K562 (cell line): Measurements from ENCODE around the gene TMEM86B. TPM values are rescaled to one million over a fixed set of nuclear protein-coding genes. Genes with fewer than 3 reads are reported as not detected.

Experiments
- ATAC-seq: fragments of 200-7000 bp; cut with Tn5 transposase; 3 replicates; pipeline ENCODE4 v1.9.1; 2020; ENCODE audit warnings: moderate library complexity
- BruUV-seq: library from RNA; stranded (reverse); fragments of 400-500 nt; replicated peaks from 2 replicates; lab custom pipeline; 2021; lab: Mats Ljungman, UMichigan
- CTCF ChIA-PET: fragments of 300-600 bp; formaldehyde crosslinking; extraction: SDS; loops from one replicate; lab custom pipeline; 2021; ENCODE audit warnings: low intra/inter-chr PET ratio; lab: Yijun Ruan, JAX
- POLR2A ChIA-PET: fragments of 300-600, 350-650 bp; sonication (Branson Sonifier 250); formaldehyde crosslinking; extraction: SDS; loops from one replicate; lab custom pipeline; 2021; ENCODE audit warnings: antibody characterized with exemption, inconsistent platforms; lab: Yijun Ruan, JAX
- DNase-seq, 4 experiments: peaks; one replicate each; pipeline versions ENCODE4 v3.0.0 to v3.0.0-alpha.2; 2011 to 2018; ENCODE audit warnings: low spot score in 3 of 4, mixed read lengths in 3 of 4; ENCODE audit errors: extremely low read depth in 1 of 4
- FAIRE-seq: peaks from 2 replicates; lab custom pipeline; 2011; peaks lifted over from hg19 to GRCh38; lab: Jason Lieb, UNC
- H2AFZ ChIP-seq: 2 replicates; pipeline ENCODE4 v1.6.0; 2011; ENCODE audit warnings: low read depth, low read length, control low read depth, inconsistent platforms
- H3K27ac ChIP-seq: fragments of 200-600 bp; 3 replicates; pipeline ENCODE4 v1.8.0; 2011; ENCODE audit warnings: low read depth, mild to moderate bottlenecking, control low read depth, inconsistent platforms, low read length, moderate library complexity, mixed read lengths; ENCODE audit errors: extremely low read depth
- H3K27me3 ChIP-seq, 2 experiments: fragments of 300-600 bp in 1 of 2; 2 replicates in 1 of 2; 3 replicates in 1 of 2; pipeline versions ENCODE4 v1.6.0 to v1.8.0; 2011; ENCODE audit warnings: inconsistent platforms in 2 of 2, low read length in 2 of 2, mild to moderate bottlenecking in 1 of 2, mixed read lengths in 1 of 2, moderate library complexity in 1 of 2; ENCODE audit not compliant: control insufficient read depth in 2 of 2, insufficient read depth in 2 of 2
- H3K36me3 ChIP-seq: fragments of 300-600 bp; 3 replicates; pipeline ENCODE4 v1.8.0; 2011; ENCODE audit warnings: mild to moderate bottlenecking, low read length, inconsistent platforms; ENCODE audit not compliant: control insufficient read depth, insufficient read depth
- H3K4me1 ChIP-seq, 2 experiments: fragments of 200-600 bp in 1 of 2; replicated peaks in 1 of 2; 2 replicates in 1 of 2; 3 replicates in 1 of 2; pipeline versions ENCODE4 v1.5.1 to v1.8.0; 2011; ENCODE audit warnings: inconsistent platforms in 2 of 2, low read length in 2 of 2, mild to moderate bottlenecking in 1 of 2, mixed read lengths in 1 of 2, moderate library complexity in 1 of 2; ENCODE audit not compliant: control insufficient read depth in 2 of 2, insufficient read depth in 2 of 2
- H3K4me2 ChIP-seq: 2 replicates; pipeline ENCODE4 v1.6.1; 2011; ENCODE audit warnings: low read length, control low read depth, inconsistent platforms, mixed read lengths; ENCODE audit not compliant: insufficient read depth
- H3K4me3 ChIP-seq: fragments of 200-600 bp; sonication (generic), shearing (Covaris generic); 2 replicates; pipeline ENCODE4 v1.5.1; 2016; ENCODE audit warnings: control low read depth, inconsistent platforms
- H3K79me2 ChIP-seq: fragments of 200-600 bp; 3 replicates; pipeline ENCODE4 v1.8.0; 2011; ENCODE audit warnings: low read length, inconsistent platforms; ENCODE audit not compliant: control insufficient read depth, insufficient read depth
- H3K9ac ChIP-seq, 2 experiments: 2 replicates each; pipeline versions ENCODE4 v1.6.0 to v1.6.1; 2011; ENCODE audit warnings: low read depth in 2 of 2, low read length in 2 of 2, control low read depth in 1 of 2, inconsistent platforms in 1 of 2, mild to moderate bottlenecking in 1 of 2, mixed read lengths in 1 of 2; ENCODE audit not compliant: insufficient read depth in 1 of 2
- H3K9me1 ChIP-seq: one replicate; pipeline ENCODE4 v1.6.0; 2011; ENCODE audit warnings: inconsistent platforms, mild to moderate bottlenecking, low read length, moderate library complexity; ENCODE audit not compliant: control insufficient read depth, insufficient read depth
- H3K9me3 ChIP-seq: replicated peaks from 2 replicates; pipeline ENCODE4 v1.5.1; 2011; ENCODE audit warnings: low read depth, low read length, inconsistent platforms; ENCODE audit not compliant: control insufficient read depth, insufficient read depth
- H4K20me1 ChIP-seq: replicated peaks from 2 replicates; pipeline ENCODE4 v1.6.1; 2011; ENCODE audit warnings: low read length, inconsistent platforms, mixed read lengths; ENCODE audit not compliant: control insufficient read depth, insufficient read depth
- KAT7 ChIP-seq: sonication (generic); formaldehyde crosslinking; IDR thresholded peaks from 2 replicates; pipeline ENCODE4 v1.8.0; 2022; ENCODE audit warnings: missing genetic modification reagents, mild to moderate bottlenecking, borderline replicate concordance
- MTF1 ChIP-seq: fragments of 250-450 bp; sonication (Bioruptor Pico); IDR thresholded peaks from 2 replicates; pipeline ENCODE4 v1.9.0; 2021; ENCODE audit warnings: moderate library complexity, mild to moderate bottlenecking, inconsistent platforms, borderline replicate concordance
- WGBS: fragments of 100-300 bp; shearing (Covaris generic); methylation state at CpG from one replicate; pipeline ENCODE4 v1.1.6; 2016; ENCODE audit warnings: low coverage, mixed read lengths; ENCODE audit not compliant: insufficient coverage; ENCODE audit errors: missing lambda C conversion rate; 5-methylcytosine and 5-hydroxymethylcytosine counted together
- in situ Hi-C: fragments of 300-500 bp; cut with MboI; formaldehyde crosslinking; loops from 4 replicates; pipeline ENCODE4 v1.15.0; 2018; ENCODE audit warnings: inconsistent platforms, mixed read lengths
- intact Hi-C: fragments of 100-400 bp; cut with micrococcal nuclease; formaldehyde crosslinking; loops from 2 replicates; pipeline ENCODE4 v1.14.2; 2022
- polyA plus RNA-seq, 8 experiments: library from polyadenylated mRNA; depleted of rRNA in 4 of 8; stranded (reverse) in 5 of 8; unstranded in 3 of 8; fragments of >200 nt; fragmentation: Nextera tagmentation in 2 of 8; fragmentation: Illumina TruSeq in 1 of 8; extraction: Ambion mirVana in 2 of 8; extraction: Trizol in 1 of 8; gene quantifications; 2 replicates each; pipeline versions ENCODE4 v1.2.1 to v1.2.3, GENCODE V29; 2011 to 2014; ENCODE audit warnings: inconsistent platforms in 1 of 8, missing spikeins in 1 of 8
- total RNA-seq, 7 experiments: library from RNA; depleted of rRNA in 6 of 7; stranded (reverse); fragments of >200 nt in 6 of 7; fragmentation: Illumina TruSeq in 2 of 7; extraction: Trizol in 2 of 7; gene quantifications; 2 replicates each; pipeline versions ENCODE4 v1.2.1 to v1.2.3, GENCODE V29; 2011 to 2021; ENCODE audit warnings: low replicate concordance in 1 of 7
- TF ChIP-seq, protein P1 (sequence below): fragments of 200-600 bp; sonication (generic); IDR thresholded peaks from one replicate; pipeline ENCODE4 v1.6.1; 2012; ENCODE audit warnings: mild to moderate bottlenecking, low read depth, low read length, inconsistent platforms
- TF ChIP-seq, protein P2 (sequence below): fragments of 250-450 bp; sonication (Bioruptor Pico); IDR thresholded peaks from 2 replicates; pipeline ENCODE4 v1.5.0; 2021; ENCODE audit warnings: mild to moderate bottlenecking, borderline replicate concordance

The TMEM86B gene
- total and polyA plus RNA-seq, 9 of the 15 experiments (the other 6 are each of a cell fraction or from before 2014, with no cell fraction given) = 0.28 to 7.9 (median 2.1) TPM

DNA sequence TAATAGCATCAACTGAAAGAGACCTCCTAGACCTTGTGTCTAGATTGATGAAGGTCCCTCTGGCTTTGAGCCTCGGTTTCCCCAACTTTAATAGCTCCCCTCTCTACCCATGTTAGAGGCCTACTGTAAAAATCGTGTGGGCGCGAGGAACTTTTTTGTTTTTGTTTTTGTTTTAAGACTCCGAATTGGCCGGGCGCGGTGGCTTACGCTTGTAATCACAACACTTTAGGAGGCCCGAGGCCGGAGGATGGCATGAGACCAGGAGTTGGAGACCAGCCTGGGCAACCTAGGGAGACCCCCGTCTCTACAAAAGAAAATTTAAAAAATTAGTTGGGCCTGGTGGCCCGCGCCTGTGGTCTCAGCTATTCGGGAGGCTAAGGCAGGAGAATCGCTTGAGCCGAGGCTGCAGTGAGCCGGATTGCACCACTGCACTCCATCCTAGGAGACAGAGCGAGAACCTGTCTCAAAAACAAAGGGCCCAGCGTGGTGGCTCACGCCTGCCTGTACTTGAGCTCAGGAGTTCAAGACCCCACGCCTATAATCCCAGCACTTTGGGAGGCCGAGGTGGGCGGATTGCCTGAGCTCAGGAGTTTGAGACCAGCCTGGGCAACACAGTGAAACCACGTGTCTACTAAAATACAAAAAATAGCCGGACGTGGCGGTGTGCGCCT is 31.1 kb upstream of the TMEM86B start:
- H3K36me3 ChIP-seq = peaks cover 24% of the 10 kb centered on the region
- BruUV-seq = TSS peak; percentile 99
- no peak for TF ChIP-seq MTF1 (CRISPR knock-in tag)
- TF ChIP-seq KAT7 (CRISPR knock-in tag) = no peak
- TF ChIP-seq, protein P1, sequence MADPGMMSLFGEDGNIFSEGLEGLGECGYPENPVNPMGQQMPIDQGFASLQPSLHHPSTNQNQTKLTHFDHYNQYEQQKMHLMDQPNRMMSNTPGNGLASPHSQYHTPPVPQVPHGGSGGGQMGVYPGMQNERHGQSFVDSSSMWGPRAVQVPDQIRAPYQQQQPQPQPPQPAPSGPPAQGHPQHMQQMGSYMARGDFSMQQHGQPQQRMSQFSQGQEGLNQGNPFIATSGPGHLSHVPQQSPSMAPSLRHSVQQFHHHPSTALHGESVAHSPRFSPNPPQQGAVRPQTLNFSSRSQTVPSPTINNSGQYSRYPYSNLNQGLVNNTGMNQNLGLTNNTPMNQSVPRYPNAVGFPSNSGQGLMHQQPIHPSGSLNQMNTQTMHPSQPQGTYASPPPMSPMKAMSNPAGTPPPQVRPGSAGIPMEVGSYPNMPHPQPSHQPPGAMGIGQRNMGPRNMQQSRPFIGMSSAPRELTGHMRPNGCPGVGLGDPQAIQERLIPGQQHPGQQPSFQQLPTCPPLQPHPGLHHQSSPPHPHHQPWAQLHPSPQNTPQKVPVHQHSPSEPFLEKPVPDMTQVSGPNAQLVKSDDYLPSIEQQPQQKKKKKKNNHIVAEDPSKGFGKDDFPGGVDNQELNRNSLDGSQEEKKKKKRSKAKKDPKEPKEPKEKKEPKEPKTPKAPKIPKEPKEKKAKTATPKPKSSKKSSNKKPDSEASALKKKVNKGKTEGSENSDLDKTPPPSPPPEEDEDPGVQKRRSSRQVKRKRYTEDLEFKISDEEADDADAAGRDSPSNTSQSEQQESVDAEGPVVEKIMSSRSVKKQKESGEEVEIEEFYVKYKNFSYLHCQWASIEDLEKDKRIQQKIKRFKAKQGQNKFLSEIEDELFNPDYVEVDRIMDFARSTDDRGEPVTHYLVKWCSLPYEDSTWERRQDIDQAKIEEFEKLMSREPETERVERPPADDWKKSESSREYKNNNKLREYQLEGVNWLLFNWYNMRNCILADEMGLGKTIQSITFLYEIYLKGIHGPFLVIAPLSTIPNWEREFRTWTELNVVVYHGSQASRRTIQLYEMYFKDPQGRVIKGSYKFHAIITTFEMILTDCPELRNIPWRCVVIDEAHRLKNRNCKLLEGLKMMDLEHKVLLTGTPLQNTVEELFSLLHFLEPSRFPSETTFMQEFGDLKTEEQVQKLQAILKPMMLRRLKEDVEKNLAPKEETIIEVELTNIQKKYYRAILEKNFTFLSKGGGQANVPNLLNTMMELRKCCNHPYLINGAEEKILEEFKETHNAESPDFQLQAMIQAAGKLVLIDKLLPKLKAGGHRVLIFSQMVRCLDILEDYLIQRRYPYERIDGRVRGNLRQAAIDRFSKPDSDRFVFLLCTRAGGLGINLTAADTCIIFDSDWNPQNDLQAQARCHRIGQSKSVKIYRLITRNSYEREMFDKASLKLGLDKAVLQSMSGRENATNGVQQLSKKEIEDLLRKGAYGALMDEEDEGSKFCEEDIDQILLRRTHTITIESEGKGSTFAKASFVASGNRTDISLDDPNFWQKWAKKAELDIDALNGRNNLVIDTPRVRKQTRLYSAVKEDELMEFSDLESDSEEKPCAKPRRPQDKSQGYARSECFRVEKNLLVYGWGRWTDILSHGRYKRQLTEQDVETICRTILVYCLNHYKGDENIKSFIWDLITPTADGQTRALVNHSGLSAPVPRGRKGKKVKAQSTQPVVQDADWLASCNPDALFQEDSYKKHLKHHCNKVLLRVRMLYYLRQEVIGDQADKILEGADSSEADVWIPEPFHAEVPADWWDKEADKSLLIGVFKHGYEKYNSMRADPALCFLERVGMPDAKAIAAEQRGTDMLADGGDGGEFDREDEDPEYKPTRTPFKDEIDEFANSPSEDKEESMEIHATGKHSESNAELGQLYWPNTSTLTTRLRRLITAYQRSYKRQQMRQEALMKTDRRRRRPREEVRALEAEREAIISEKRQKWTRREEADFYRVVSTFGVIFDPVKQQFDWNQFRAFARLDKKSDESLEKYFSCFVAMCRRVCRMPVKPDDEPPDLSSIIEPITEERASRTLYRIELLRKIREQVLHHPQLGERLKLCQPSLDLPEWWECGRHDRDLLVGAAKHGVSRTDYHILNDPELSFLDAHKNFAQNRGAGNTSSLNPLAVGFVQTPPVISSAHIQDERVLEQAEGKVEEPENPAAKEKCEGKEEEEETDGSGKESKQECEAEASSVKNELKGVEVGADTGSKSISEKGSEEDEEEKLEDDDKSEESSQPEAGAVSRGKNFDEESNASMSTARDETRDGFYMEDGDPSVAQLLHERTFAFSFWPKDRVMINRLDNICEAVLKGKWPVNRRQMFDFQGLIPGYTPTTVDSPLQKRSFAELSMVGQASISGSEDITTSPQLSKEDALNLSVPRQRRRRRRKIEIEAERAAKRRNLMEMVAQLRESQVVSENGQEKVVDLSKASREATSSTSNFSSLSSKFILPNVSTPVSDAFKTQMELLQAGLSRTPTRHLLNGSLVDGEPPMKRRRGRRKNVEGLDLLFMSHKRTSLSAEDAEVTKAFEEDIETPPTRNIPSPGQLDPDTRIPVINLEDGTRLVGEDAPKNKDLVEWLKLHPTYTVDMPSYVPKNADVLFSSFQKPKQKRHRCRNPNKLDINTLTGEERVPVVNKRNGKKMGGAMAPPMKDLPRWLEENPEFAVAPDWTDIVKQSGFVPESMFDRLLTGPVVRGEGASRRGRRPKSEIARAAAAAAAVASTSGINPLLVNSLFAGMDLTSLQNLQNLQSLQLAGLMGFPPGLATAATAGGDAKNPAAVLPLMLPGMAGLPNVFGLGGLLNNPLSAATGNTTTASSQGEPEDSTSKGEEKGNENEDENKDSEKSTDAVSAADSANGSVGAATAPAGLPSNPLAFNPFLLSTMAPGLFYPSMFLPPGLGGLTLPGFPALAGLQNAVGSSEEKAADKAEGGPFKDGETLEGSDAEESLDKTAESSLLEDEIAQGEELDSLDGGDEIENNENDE = no peak
- TF ChIP-seq, protein P2, sequence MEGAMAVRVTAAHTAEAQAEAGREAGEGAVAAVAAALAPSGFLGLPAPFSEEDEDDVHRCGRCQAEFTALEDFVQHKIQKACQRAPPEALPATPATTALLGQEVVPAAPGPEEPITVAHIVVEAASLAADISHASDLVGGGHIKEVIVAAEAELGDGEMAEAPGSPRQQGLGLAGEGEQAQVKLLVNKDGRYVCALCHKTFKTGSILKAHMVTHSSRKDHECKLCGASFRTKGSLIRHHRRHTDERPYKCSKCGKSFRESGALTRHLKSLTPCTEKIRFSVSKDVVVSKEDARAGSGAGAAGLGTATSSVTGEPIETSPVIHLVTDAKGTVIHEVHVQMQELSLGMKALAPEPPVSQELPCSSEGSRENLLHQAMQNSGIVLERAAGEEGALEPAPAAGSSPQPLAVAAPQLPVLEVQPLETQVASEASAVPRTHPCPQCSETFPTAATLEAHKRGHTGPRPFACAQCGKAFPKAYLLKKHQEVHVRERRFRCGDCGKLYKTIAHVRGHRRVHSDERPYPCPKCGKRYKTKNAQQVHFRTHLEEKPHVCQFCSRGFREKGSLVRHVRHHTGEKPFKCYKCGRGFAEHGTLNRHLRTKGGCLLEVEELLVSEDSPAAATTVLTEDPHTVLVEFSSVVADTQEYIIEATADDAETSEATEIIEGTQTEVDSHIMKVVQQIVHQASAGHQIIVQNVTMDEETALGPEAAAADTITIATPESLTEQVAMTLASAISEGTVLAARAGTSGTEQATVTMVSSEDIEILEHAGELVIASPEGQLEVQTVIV (CRISPR knock-in tag) = no peak

More for the DNA sequence above, 31.1 kb upstream of the TMEM86B start:
- Histone ChIP-seq H4K20me1 (peaks cover 34% of the 10 kb centered on the region), H3K4me1 (peaks cover 34 to 48% of the 10 kb centered on the region in 2 experiments; a peak in 4 of 5 replicates), H3K4me2 (peak overlapping the region; percentile 96), H3K27me3 (no peaks in the 10 kb centered on the region), H3K79me2 (peaks cover 42% of the 10 kb centered on the region), H2AFZ (peak overlapping the region; percentile 75), H3K9ac (peak overlapping the region; percentile 83 to 99), H3K27ac (peak overlapping the region; percentile 92), H3K4me3 (peak overlapping the region; percentile 94), H3K9me3 (no peaks in the 10 kb centered on the region), H3K9me1 (peaks cover 4% of the 10 kb centered on the region)
- no peak for ATAC-seq
- DNase-seq = peak in 1 of 4 experiments; percentile 42
- CTCF ChIA-PET = no interaction called here
- intact Hi-C loops (loop anchor here (1.0 to 2.0 kb wide), 2 partner anchors 21 to 43 kb away; partner anchors contain the start of gene HSPBP1), in situ Hi-C loops (no loop called here)
- no peak for FAIRE-seq
- POLR2A ChIA-PET = interaction anchor here (0.6 to 3.4 kb wide), 33 partner anchors 9 to 368 kb away, joined by 3 to 34 read pairs (median 4); partner anchors contain the start of genes HSPBP1, KMT5C, RPL28 and TMEM190
- whole genome bisulfite sequencing = 19% methylated on average over 29 of the region's 29 CpGs
